GM18951 (cell line): Measurements from ENCODE around the gene RSF1.
A peak's percentile ranks its signal among the peaks of the same experiment; 100 is the strongest.
"Not testable (repeated sequence)": the region's sequence is repeated elsewhere in the genome, so short reads cannot be mapped to it uniquely, and the experiment has no call there.

Experiments
- POLR2A ChIP-seq: IDR thresholded peaks from 4 replicates; pipeline ENCODE4 v1.6.1; 2011; ENCODE audit warnings: mild to moderate bottlenecking; ENCODE audit not compliant: insufficient read length, insufficient read depth; ENCODE audit errors: extremely low read depth
- in situ Hi-C: fragments of 300-500 bp; cut with MboI; formaldehyde crosslinking; loops from one replicate; pipeline ENCODE4 v1.12.0; 2022; ENCODE audit warnings: low sequenced_read_pairs, mixed read lengths, inconsistent platforms; ENCODE audit not compliant: unreplicated experiment

The RSF1 gene

GRCh38 chr11:77823775-77824174 is 3.3 kb upstream of the RSF1 start:
- no peak for TF ChIP-seq POLR2A
- in situ Hi-C loops, result no loop called here

- in situ Hi-C loops, result not testable (repeated sequence)
Observed at GRCh38 chr11:77822126-77822525, 1.6 kb upstream of the RSF1 start.

- in situ Hi-C loops, result no loop called here
- no peak for TF ChIP-seq POLR2A
Observed at GRCh38 chr11:77821349-77821851, 878 bp upstream of the RSF1 start.

GRCh38 chr11:77819921-77820564 is 479 bp downstream of the RSF1 start:
- in situ Hi-C loops, result no loop called here
- no peak for TF ChIP-seq POLR2A

GRCh38 chr11:77819411-77819920 is 1.1 kb downstream of the RSF1 start:
- peak; percentile 61 for TF ChIP-seq POLR2A
- in situ Hi-C loops, result no loop called here

GRCh38 chr11:77815459-77815858 is 5.1 kb downstream of the RSF1 start:
- in situ Hi-C loops, result no loop called here
- TF ChIP-seq POLR2A, result no peak

GRCh38 chr11:77814848-77815247 is 5.7 kb downstream of the RSF1 start:
- no peak for TF ChIP-seq POLR2A
- in situ Hi-C loops, result no loop called here

- in situ Hi-C loops, result no loop called here
- no peak for TF ChIP-seq POLR2A
Observed at GRCh38 chr11:77813256-77813655, 7.3 kb downstream of the RSF1 start.

- in situ Hi-C loops, result no loop called here
- TF ChIP-seq POLR2A, result no peak
Observed at GRCh38 chr11:77806993-77807392, 13.5 kb downstream of the RSF1 start.

- in situ Hi-C loops, result no loop called here
- no peak for TF ChIP-seq POLR2A
Observed at GRCh38 chr11:77806415-77806814, 14.1 kb downstream of the RSF1 start.

- TF ChIP-seq POLR2A, result no peak
Observed at GRCh38 chr11:77801477-77801876, 19.0 kb downstream of the RSF1 start.

GRCh38 chr11:77800449-77800848 is 20.1 kb downstream of the RSF1 start:
- TF ChIP-seq POLR2A, result no peak
- in situ Hi-C loops, result no loop called here

More at GRCh38 chr11:77801477-77801876, 19.0 kb downstream of the RSF1 start:
- in situ Hi-C loops, result no loop called here

- TF ChIP-seq POLR2A, result no peak
- in situ Hi-C loops, result no loop called here
Observed at GRCh38 chr11:77799338-77799737, 21.2 kb downstream of the RSF1 start.

- in situ Hi-C loops, result no loop called here
- TF ChIP-seq POLR2A, result no peak
Observed at GRCh38 chr11:77793972-77794371, 26.6 kb downstream of the RSF1 start.

- in situ Hi-C loops, result no loop called here
- TF ChIP-seq POLR2A, result no peak
Observed at GRCh38 chr11:77791301-77791700, 29.2 kb downstream of the RSF1 start.
